HepG2 (cell line): Measurements from ENCODE around the gene SND1.

Experiments used
- SMAD3 ChIP-seq: sonication (generic); formaldehyde crosslinking; IDR thresholded peaks from 2 replicates; pipeline ENCODE4 v1.4.0; 2020; ENCODE audit warnings: missing genetic modification reagents
- SP2 ChIP-seq: sonication (generic); formaldehyde crosslinking; IDR thresholded peaks from 2 replicates; pipeline ENCODE4 v1.5.1; 2020; ENCODE audit warnings: mild to moderate bottlenecking, missing genetic modification reagents
- ZNF343 ChIP-seq: sonication (generic); formaldehyde crosslinking; IDR thresholded peaks from 2 replicates; pipeline ENCODE4 v1.4.0; 2020; ENCODE audit warnings: mild to moderate bottlenecking, missing genetic modification reagents
- TF ChIP-seq, protein P1 (sequence below): sonication (generic); formaldehyde crosslinking; IDR thresholded peaks from 2 replicates; pipeline ENCODE4 v1.8.1; 2023; ENCODE audit warnings: missing genetic modification reagents, inconsistent platforms, borderline replicate concordance

DNA sequence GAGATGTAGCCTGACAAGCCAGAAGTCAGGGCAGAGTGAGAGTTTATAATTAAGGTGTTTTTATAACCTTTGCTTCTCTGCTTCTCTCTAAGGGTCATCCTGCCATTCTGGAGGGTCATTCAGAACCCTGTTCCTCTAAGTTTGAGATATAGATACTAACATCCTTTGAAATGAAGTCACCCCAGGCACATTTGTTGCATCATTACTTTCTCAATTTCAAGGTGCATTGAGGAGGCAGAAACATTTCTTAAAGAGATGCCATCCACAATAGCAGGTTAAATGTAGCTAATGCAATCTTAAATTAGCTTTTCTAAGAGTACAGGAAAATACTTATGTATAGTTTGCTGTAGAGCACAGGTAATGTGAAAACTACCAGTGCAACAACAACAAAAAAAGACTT lies 272.9 kb downstream of the SND1 start:
- TF ChIP-seq SMAD3 (no peak), SP2 (CRISPR knock-in tag) (no peak), ZNF343 (CRISPR knock-in tag) (no peak)
- TF ChIP-seq, protein P1, sequence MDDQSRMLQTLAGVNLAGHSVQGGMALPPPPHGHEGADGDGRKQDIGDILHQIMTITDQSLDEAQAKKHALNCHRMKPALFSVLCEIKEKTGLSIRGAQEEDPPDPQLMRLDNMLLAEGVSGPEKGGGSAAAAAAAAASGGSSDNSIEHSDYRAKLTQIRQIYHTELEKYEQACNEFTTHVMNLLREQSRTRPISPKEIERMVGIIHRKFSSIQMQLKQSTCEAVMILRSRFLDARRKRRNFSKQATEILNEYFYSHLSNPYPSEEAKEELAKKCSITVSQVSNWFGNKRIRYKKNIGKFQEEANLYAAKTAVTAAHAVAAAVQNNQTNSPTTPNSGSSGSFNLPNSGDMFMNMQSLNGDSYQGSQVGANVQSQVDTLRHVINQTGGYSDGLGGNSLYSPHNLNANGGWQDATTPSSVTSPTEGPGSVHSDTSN (CRISPR knock-in tag), result no peak
